ENCODE measurements around the gene LNPK.
"Not testable (repeated sequence)": the region's sequence is repeated elsewhere in the genome, so short reads cannot be mapped to it uniquely, and the experiment has no call there.

The LNPK gene

GRCh38 chr2:175895957-175896356, 106.1 kb downstream of the LNPK start:
- DNase-seq, result not testable (repeated sequence)

- no peak for DNase-seq
Measured at GRCh38 chr2:175892046-175892445, 110.0 kb downstream of the LNPK start.

DNA sequence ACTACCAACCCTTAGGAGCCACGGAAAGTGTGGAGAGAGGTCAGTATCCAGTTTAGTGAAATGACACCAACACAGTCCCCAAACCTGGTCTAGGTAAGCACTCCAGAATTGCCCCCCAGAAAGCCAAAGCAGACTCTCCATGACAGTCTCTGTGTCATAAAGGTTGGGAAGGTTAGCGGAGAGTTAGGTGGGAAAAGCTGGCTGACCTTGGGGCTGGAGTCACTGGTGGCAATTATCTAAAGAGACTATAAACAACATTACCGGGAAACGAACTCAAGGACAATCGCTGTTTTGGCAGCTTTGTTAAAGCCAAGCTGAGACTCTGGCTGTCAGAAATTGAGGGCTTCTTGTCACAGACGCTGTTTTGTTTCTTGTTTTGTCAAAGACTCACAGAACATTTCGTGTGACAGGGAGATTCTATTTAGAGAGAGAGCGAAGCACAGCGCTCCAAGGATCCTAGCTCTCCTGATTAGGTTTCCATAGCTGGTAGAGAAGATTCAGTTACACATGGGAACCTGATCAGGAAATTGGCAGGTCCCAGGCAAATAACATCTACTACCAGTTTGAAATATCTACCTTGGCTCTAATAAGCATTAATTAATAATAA, 111.3 kb downstream of the LNPK start:
- DNase-seq, result peak in 1 of 3 experiments; percentile 61

DNA sequence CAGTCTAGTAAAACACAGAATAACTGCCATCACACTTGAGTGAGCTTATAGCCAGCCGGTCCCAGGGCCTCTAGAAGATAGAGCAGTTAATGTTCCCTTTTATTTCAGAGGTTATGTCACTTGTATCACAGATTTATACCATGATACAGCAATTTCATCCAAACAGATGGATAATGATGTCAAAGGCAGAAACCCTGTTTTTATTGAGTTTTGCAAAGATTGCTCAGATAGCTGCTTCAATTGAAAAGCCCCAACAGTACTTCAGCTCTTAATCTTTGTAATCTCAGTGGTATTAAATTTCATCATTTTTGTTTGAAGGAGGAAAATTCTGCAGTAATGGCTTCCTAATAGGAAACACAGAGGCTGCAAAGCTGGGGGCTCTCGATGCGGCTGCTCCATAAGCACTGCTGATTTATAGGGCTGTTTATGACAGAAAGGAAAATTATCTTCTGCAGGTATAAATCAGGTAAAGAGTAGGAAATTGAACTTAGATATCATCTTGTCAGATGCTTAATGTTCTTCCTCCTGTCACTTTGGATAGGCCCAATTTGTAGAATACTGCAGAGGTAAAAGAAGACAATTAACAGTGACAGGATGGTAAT, 112.3 kb downstream of the LNPK start:
- DNase-seq, result peak; percentile 49 to 87 (median 57)

- peak; percentile 14 to 72 (median 23) for DNase-seq
Measured at GRCh38 chr2:175887776-175888175, 114.3 kb downstream of the LNPK start.

DNA sequence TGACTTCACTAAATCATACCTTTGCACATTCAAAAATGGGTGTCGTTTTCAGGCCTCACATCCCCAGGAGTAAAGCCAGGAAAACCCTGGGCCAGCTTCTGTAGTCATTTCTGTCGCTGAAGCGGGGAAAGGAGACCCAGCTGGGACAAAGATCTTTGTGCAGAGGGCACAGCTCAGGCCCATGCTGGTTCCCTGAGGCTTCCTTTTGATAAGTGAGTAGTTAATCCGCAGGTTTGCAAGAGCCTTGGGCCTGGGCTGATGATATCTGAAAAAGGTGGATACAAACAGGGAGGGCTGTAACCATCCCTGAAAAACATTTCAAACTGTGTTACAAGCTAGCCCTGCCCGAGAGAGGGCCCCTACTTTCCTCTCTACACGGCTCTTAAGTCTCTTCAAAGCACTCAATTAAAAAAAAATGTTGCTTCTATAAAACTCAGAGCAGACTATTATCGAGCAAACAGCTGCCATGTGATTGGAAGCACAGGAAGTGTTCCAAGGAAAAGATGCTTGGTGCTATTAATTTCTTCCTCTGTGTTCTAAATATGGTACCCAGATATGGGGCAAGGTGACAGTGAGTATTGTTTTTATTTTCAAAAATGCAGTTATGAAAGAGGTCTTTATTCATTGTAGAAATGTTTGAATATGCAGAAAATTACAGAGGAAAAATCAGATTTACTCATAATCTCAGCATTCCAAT, 117.2 kb downstream of the LNPK start:
- DNase-seq, result peak; percentile 8 to 27 (median 27)

GRCh38 chr2:175883586-175884194, 118.4 kb downstream of the LNPK start:
- peak in 2 of 3 experiments; percentile 3 to 17 for DNase-seq

DNA sequence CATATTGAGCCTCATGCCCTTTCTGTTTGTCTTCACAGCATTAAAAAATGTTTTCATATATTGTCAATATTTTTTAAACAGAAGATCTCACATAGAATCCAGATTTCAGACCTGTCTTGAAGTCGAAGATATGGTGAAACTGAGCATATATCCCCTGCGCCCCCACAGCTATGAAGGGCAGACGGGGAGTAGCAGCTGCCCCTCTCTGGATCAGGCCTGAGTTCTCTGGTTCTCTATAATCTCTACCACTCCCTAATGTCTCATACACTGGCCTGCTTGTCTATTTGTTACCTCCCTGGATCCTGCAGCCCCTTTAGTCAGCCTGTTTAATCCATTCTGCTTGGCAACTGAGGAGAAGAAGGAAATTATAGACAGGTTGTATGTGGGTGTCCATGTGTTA, 122.4 kb downstream of the LNPK start:
- DNase-seq, result no peak

GRCh38 chr2:175877845-175878544, 124.1 kb downstream of the LNPK start:
- DNase-seq, result no peak

GRCh38 chr2:175874291-175874690, 127.8 kb downstream of the LNPK start:
- no peak for DNase-seq
